K562 treated with DMSO at 1 percent for 12 hours (cell line): ENCODE data around the gene PHKA1. TPM values are rescaled to one million over a fixed set of nuclear protein-coding genes. Genes with fewer than 3 reads are reported as not detected.

Experiments
- total RNA-seq: library from RNA; unstranded; fragments of 300-600 nt; gene quantifications from 2 replicates; pipeline ENCODE4 v1.2.3, GENCODE V29; 2022; ENCODE audit not compliant: insufficient read depth

Gene PHKA1
- total RNA-seq, result 2.5 and 10.0 TPM in 2 replicates

DNA sequence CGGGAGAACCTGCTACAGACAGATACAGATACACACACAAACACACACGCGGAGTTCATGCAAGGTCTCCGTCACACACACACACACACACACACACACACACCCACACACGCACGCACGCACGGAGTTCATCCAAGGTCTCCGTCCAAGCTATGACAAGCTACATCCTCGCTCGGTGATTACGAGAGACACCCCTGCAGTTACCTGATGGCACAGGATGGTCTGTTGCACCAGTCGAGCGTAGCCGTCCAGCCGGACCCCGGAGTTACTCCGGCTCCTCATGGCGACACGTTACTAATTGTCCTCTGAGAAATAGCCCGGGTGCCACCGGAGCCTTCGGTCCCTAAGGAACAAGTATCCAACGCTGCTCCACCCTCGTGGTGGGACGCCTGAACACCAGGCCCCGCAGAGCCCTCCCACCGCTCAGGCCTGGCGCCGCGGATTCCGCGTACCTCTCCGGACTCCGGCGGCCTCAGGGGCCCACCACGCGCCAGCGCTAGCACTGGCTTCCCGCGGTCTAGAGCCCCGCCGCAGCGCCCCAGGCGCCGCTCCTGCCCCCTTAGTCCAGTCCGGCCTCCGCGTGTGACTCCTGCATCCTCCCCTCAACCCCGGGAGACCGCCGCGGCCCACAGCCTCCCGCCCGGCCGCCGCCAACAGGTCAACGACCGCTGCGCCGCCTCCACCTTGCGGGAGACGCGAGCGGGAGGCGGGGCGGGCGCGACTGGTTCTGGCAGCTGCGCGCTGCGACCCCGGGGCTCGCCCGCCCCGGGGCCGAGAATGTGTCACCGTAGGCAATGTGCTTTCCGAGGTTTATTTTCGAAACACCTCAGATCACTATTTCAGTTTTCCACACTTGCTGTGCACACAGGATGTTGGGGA, at the start of gene PHKA1:
Gene PHKA1, minus strand, starts transcription at position 708 of the 879 bp plus-strand sequence. Its CDS starts 426 bp downstream, at position 282.

GRCh38 chrX:72572248-72573157, 141.6 kb downstream of the PHKA1 start, which contains the start of gene HDAC8:
TSS of gene HDAC8 (minus strand) at chrX:72572843. CDS start at chrX:72572761, 82 bp downstream.

Other genes starting within 250 kb of the PHKA1 start
- 13.1 and 20.1 TPM in 2 replicates for gene HDAC8, start 141.5 kb downstream of the PHKA1 start, total RNA-seq
- gene DMRTC1B, start 62.6 kb upstream of the PHKA1 start, total RNA-seq, result not detected in 2 replicates
- gene FAM236B, start 68.4 kb upstream of the PHKA1 start, total RNA-seq, result not detected in 2 replicates
- not detected in 2 replicates for gene FAM236D, start 93.9 kb upstream of the PHKA1 start, total RNA-seq
- gene FAM236C, start 198.3 kb upstream of the PHKA1 start, total RNA-seq, result not detected in 2 replicates
- gene FAM236A, start 223.9 kb upstream of the PHKA1 start, total RNA-seq, result not detected in 2 replicates
- not detected in 2 replicates for gene DMRTC1, start 229.5 kb upstream of the PHKA1 start, total RNA-seq